ENCODE data around the gene ARHGAP9. TPM values are rescaled to one million over a fixed set of nuclear protein-coding genes. Genes with fewer than 3 reads are reported as not detected.
A peak's percentile ranks its signal among the peaks of the same experiment; 100 is the strongest.

The ARHGAP9 gene
- total and polyA plus RNA-seq, 10 donors: 148 to 400 (median 238) TPM

DNA sequence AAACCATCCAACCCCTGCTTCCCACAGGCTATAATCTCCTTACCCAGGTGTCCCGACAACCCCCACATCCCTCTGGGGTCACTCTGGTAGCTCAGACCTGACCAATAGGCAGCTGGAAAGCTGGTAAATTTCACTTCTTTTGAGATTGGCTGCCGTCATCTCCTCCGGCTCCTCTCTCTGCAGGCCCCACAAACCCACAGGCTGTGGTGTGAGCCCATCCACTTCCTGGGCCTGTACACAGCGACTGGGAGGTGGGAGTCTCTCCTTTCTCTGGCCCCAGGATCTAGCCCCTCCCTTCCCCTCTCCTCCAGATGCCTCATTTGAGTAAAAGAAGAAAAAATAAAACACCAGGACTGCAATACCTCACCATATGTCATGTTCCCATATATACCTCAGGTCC, 44.4 kb downstream of the ARHGAP9 start:
- Histone ChIP-seq H3K36me3 (no peaks in the 10 kb centered on the region), H3K9me3 (no peaks in the 10 kb centered on the region), H3K27ac (no peak overlapping the region), H3K4me1 (peaks cover 0 to 16% (median 8%) of the 10 kb centered on the region in 6 donors), H3K27me3 (replicated peaks in 1 of 7) (no peaks in the 10 kb centered on the region), H3K4me3 (no peak overlapping the region)
- 31 to 48% (median 34%) methylated on average over 4 of the region's 4 CpGs for WGBS, 5 donors
- DNase-seq: no peak
- intact Hi-C loops (cut with DNase I; ENCODE audit: low total_unique reads): no loop called here
- no peak for TF ChIP-seq POLR2AphosphoS5 (IDR thresholded peaks at IDR 0.05)
- no peak for TF ChIP-seq CTCF (IDR thresholded peaks at IDR 0.05 in 8 of 11, conservative IDR thresholded peaks at IDR 0.05 in 3 of 11)

- 47 to 92% (median 80%) methylated on average over 4 to 8 of the region's 8 CpGs for WGBS, 5 donors
- no peak for TF ChIP-seq POLR2AphosphoS5 (IDR thresholded peaks at IDR 0.05)
- no peak for TF ChIP-seq POLR2A (IDR thresholded peaks at IDR 0.05)
- TF ChIP-seq CTCF (IDR thresholded peaks at IDR 0.05 in 8 of 11, conservative IDR thresholded peaks at IDR 0.05 in 3 of 11): no peak
- Histone ChIP-seq H3K4me1 (peaks cover 0 to 22% (median 13%) of the 10 kb centered on the region in 6 donors), H3K27me3 (replicated peaks in 1 of 7) (no peaks in the 10 kb centered on the region), H3K4me3 (no peak within 1 kb of the TSS), H3K36me3 (no peaks in the 10 kb centered on the region), H3K27ac (no peak within 1 kb of the TSS), H3K9me3 (no peaks in the 10 kb centered on the region)
- peak; percentile 74 for DNase-seq
- intact Hi-C loops (cut with DNase I; ENCODE audit: low total_unique reads): no loop called here
Observed at GRCh38 chr12:57434517-57435223, 45.0 kb downstream of the ARHGAP9 start, which contains the start of gene INHBC. TSS of gene INHBC (plus strand) at chr12:57434784. CDS start at chr12:57434887, 103 bp downstream.

GRCh38 chr12:57433370-57433769, 46.3 kb downstream of the ARHGAP9 start:
- TF ChIP-seq POLR2AphosphoS5 (IDR thresholded peaks at IDR 0.05) (no peak), POLR2A (IDR thresholded peaks at IDR 0.05) (no peak), CTCF (IDR thresholded peaks at IDR 0.05 in 8 of 11, conservative IDR thresholded peaks at IDR 0.05 in 3 of 11) (no peak)
- no peak overlapping the region for H3K4me3 ChIP-seq
- DNase-seq: no peak
- H3K27me3 ChIP-seq (replicated peaks in 1 of 7): no peaks in the 10 kb centered on the region
- no peaks in the 10 kb centered on the region for H3K36me3 ChIP-seq
- H3K9me3 ChIP-seq: no peaks in the 10 kb centered on the region
- H3K4me1 ChIP-seq: peaks cover 0 to 35% (median 24%) of the 10 kb centered on the region in 6 donors
- intact Hi-C loops (cut with DNase I; ENCODE audit: low total_unique reads): no loop called here
- 66 to 95% (median 81%) methylated on average over 3 of the region's 3 CpGs for WGBS, 5 donors
- no peak overlapping the region for H3K27ac ChIP-seq

- no peaks in the 10 kb centered on the region for H3K9me3 ChIP-seq
- H3K4me3 ChIP-seq: peak overlapping the region in 5 of 8 donors; percentile 49 to 85 (median 64)
- H3K27me3 ChIP-seq (replicated peaks in 1 of 7): no peaks in the 10 kb centered on the region
- DNase-seq: no peak
- no peaks in the 10 kb centered on the region for H3K36me3 ChIP-seq
- H3K4me1 ChIP-seq: peaks cover 0 to 41% (median 26%) of the 10 kb centered on the region in 6 donors
- WGBS, 5 donors: 90 to 95% (median 92%) methylated on average over 11 of the region's 11 CpGs
- TF ChIP-seq POLR2A (IDR thresholded peaks at IDR 0.05) (no peak), CTCF (IDR thresholded peaks at IDR 0.05 in 8 of 11, conservative IDR thresholded peaks at IDR 0.05 in 3 of 11) (no peak), POLR2AphosphoS5 (IDR thresholded peaks at IDR 0.05) (no peak)
- intact Hi-C loops (cut with DNase I; ENCODE audit: low total_unique reads): no loop called here
- H3K27ac ChIP-seq: peak overlapping the region; percentile 81 to 98 (median 96)
Observed at GRCh38 chr12:57431654-57432188, 47.9 kb downstream of the ARHGAP9 start.
